GM19240 (cell line): ENCODE data around the gene ZSWIM6.
A peak's percentile ranks its signal among the peaks of the same experiment; 100 is the strongest.

Experiments
- DNase-seq: peaks from one replicate; pipeline ENCODE4 v3.0.0; 2011; ENCODE audit warnings: low spot score; ENCODE audit not compliant: insufficient read length

ZSWIM6 gene

GRCh38 chr5:61330845-61331406 lies 1.1 kb upstream of the ZSWIM6 start:
- DNase-seq, result no peak

- peak; percentile 19 for DNase-seq
Observed at GRCh38 chr5:61332358-61332749, 296 bp downstream of the ZSWIM6 start.

GRCh38 chr5:61332851-61333320 lies 828 bp downstream of the ZSWIM6 start:
- DNase-seq, result no peak

- DNase-seq, result peak; percentile 22
Observed at GRCh38 chr5:61333321-61333953, 1.4 kb downstream of the ZSWIM6 start.

- DNase-seq, result no peak
Observed at GRCh38 chr5:61333954-61334867, 2.2 kb downstream of the ZSWIM6 start.

GRCh38 chr5:61334868-61335615 lies 3.0 kb downstream of the ZSWIM6 start:
- no peak for DNase-seq

- no peak for DNase-seq
Observed at GRCh38 chr5:61339764-61340163, 7.7 kb downstream of the ZSWIM6 start.

- DNase-seq, result no peak
Observed at GRCh38 chr5:61340775-61341361, 8.8 kb downstream of the ZSWIM6 start.

- no peak for DNase-seq
Observed at GRCh38 chr5:61342071-61342501, 10.0 kb downstream of the ZSWIM6 start.

- no peak for DNase-seq
Observed at GRCh38 chr5:61344187-61344944, 12.3 kb downstream of the ZSWIM6 start.

- DNase-seq, result no peak
Observed at GRCh38 chr5:61346511-61346910, 14.5 kb downstream of the ZSWIM6 start.

- DNase-seq, result no peak
Observed at GRCh38 chr5:61347080-61347479, 15.0 kb downstream of the ZSWIM6 start.

- DNase-seq, result no peak
Observed at GRCh38 chr5:61348447-61348846, 16.4 kb downstream of the ZSWIM6 start.

- no peak for DNase-seq
Observed at GRCh38 chr5:61349935-61350334, 17.9 kb downstream of the ZSWIM6 start.

- DNase-seq, result no peak
Observed at GRCh38 chr5:61350535-61350934, 18.5 kb downstream of the ZSWIM6 start.

GRCh38 chr5:61351733-61352132 lies 19.7 kb downstream of the ZSWIM6 start:
- no peak for DNase-seq

- DNase-seq, result no peak
Observed at GRCh38 chr5:61352180-61352579, 20.1 kb downstream of the ZSWIM6 start.

GRCh38 chr5:61352612-61353156 lies 20.6 kb downstream of the ZSWIM6 start:
- DNase-seq, result no peak

- no peak for DNase-seq
Observed at GRCh38 chr5:61353293-61353692, 21.2 kb downstream of the ZSWIM6 start.

- DNase-seq, result no peak
Observed at GRCh38 chr5:61354199-61354598, 22.1 kb downstream of the ZSWIM6 start.
